NCI-H187 (cell line): ENCODE data around the gene TNFRSF11A.

Source experiments
- DNase-seq, 2 experiments: peaks; one replicate each; lab custom pipeline; 2025; lab: John Stamatoyannopoulos, UW

TNFRSF11A gene

GRCh38 chr18:62325806-62326645 is 916 bp downstream of the TNFRSF11A start:
- no peak for DNase-seq

GRCh38 chr18:62326646-62327348 is 1.7 kb downstream of the TNFRSF11A start:
- DNase-seq: no peak

GRCh38 chr18:62327977-62328376 is 2.9 kb downstream of the TNFRSF11A start:
- DNase-seq: no peak

GRCh38 chr18:62328586-62329525 is 3.7 kb downstream of the TNFRSF11A start:
- no peak for DNase-seq

GRCh38 chr18:62329691-62330454 is 4.8 kb downstream of the TNFRSF11A start:
- DNase-seq: no peak

- DNase-seq: no peak
Observed at GRCh38 chr18:62330650-62331049, 5.5 kb downstream of the TNFRSF11A start.

- DNase-seq: no peak
Observed at GRCh38 chr18:62331581-62332356, 6.7 kb downstream of the TNFRSF11A start.

- DNase-seq: no peak
Observed at GRCh38 chr18:62332431-62332830, 7.3 kb downstream of the TNFRSF11A start.

- no peak for DNase-seq
Observed at GRCh38 chr18:62332964-62333695, 8.0 kb downstream of the TNFRSF11A start.

- DNase-seq: no peak
Observed at GRCh38 chr18:62334120-62334519, 9.0 kb downstream of the TNFRSF11A start.

GRCh38 chr18:62335494-62335893 is 10.4 kb downstream of the TNFRSF11A start:
- no peak for DNase-seq

GRCh38 chr18:62336618-62337017 is 11.5 kb downstream of the TNFRSF11A start:
- DNase-seq: no peak

- no peak for DNase-seq
Observed at GRCh38 chr18:62337336-62337735, 12.2 kb downstream of the TNFRSF11A start.

GRCh38 chr18:62338446-62339105 is 13.5 kb downstream of the TNFRSF11A start:
- no peak for DNase-seq

GRCh38 chr18:62339106-62339988 is 14.2 kb downstream of the TNFRSF11A start:
- no peak for DNase-seq

GRCh38 chr18:62340996-62341395 is 15.9 kb downstream of the TNFRSF11A start:
- no peak for DNase-seq

- DNase-seq: no peak
Observed at GRCh38 chr18:62341473-62341872, 16.4 kb downstream of the TNFRSF11A start.

GRCh38 chr18:62342884-62343283 is 17.8 kb downstream of the TNFRSF11A start:
- no peak for DNase-seq
